GM19395 (cell line): Measurements from ENCODE around the gene TRIM21.
"Not testable (repeated sequence)": the region's sequence is repeated elsewhere in the genome, so short reads cannot be mapped to it uniquely, and the experiment has no call there.

Source experiments
- ATAC-seq: cut with Tn5 transposase; IDR thresholded peaks from one replicate; pipeline ENCODE4 v1.9.1; 2021; ENCODE audit warnings: mild to moderate bottlenecking, moderate library complexity; ENCODE audit not compliant: unreplicated experiment

TRIM21 gene

GRCh38 chr11:4393209-4393857 is at the start of gene TRIM21:
TRIM21 (minus strand) TSS chr11:4393702; CDS start chr11:4390409, 3,293 bp downstream.
- peak; percentile 100 for ATAC-seq

- no peak for ATAC-seq
Observed at GRCh38 chr11:4441515-4441914, 48.0 kb upstream of the TRIM21 start.

- ATAC-seq = no peak
Observed at GRCh38 chr11:4436411-4436810, 42.9 kb upstream of the TRIM21 start.

- no peak for ATAC-seq
Observed at GRCh38 chr11:4433856-4434255, 40.4 kb upstream of the TRIM21 start.

GRCh38 chr11:4430051-4430450 is 36.5 kb upstream of the TRIM21 start:
- ATAC-seq = no peak

GRCh38 chr11:4418403-4418802 is 24.9 kb upstream of the TRIM21 start:
- ATAC-seq = no peak

GRCh38 chr11:4416816-4417215 is 23.3 kb upstream of the TRIM21 start:
- no peak for ATAC-seq

- no peak for ATAC-seq
Observed at GRCh38 chr11:4416306-4416705, 22.8 kb upstream of the TRIM21 start.

GRCh38 chr11:4406206-4406605 is 12.7 kb upstream of the TRIM21 start:
- ATAC-seq = not testable (repeated sequence)

- ATAC-seq = peak; percentile 30
Observed at GRCh38 chr11:4393858-4394223, 339 bp upstream of the TRIM21 start.

- ATAC-seq = no peak
Observed at GRCh38 chr11:4388221-4388620, 5.3 kb downstream of the TRIM21 start.

- no peak for ATAC-seq
Observed at GRCh38 chr11:4385978-4386740, 7.3 kb downstream of the TRIM21 start.

- no peak for ATAC-seq
Observed at GRCh38 chr11:4381901-4382300, 11.6 kb downstream of the TRIM21 start.

GRCh38 chr11:4375431-4376140 is 17.9 kb downstream of the TRIM21 start:
- ATAC-seq = no peak

GRCh38 chr11:4370166-4370565 is 23.3 kb downstream of the TRIM21 start:
- no peak for ATAC-seq

GRCh38 chr11:4368286-4368685 is 25.2 kb downstream of the TRIM21 start, which contains the start of gene OR52B4:
OR52B4 (minus strand) TSS chr11:4368386; CDS start chr11:4368295, 91 bp downstream.
- no peak for ATAC-seq

- ATAC-seq = not testable (repeated sequence)
Observed at GRCh38 chr11:4348142-4348541, 45.4 kb downstream of the TRIM21 start.

GRCh38 chr11:4345366-4345765 is 48.1 kb downstream of the TRIM21 start:
- ATAC-seq = not testable (repeated sequence)
